ENCODE measurements around the gene SH3GL1. TPM values are rescaled to one million over a fixed set of nuclear protein-coding genes. Genes with fewer than 3 reads are reported as not detected.

SH3GL1 gene
- total and polyA plus RNA-seq, 10 of the 15 experiments (the other 5 are each of a cell fraction or from before 2014, with no cell fraction given) = 0.93 to 47.4 (median 28.4) TPM

- intact Hi-C loops (cut with micrococcal nuclease; ENCODE audit: unreplicated experiment) = no loop called here
- Histone ChIP-seq H3K79me2 (ENCODE audit: control insufficient read depth, insufficient read depth, low read length) (no peaks in the 10 kb centered on the region), H4K20me1 (ENCODE audit: control insufficient read depth, insufficient read depth) (no peaks in the 10 kb centered on the region), H3K4me1 (ENCODE audit: control insufficient read depth, insufficient read depth, low read length) (no peaks in the 10 kb centered on the region), H3K27ac (ENCODE audit: control insufficient read depth, insufficient read depth) (no peak overlapping the region), H3K4me3 (no peak overlapping the region), H3K9me3 (replicated peaks; ENCODE audit: control insufficient read depth, insufficient read depth, low read length) (no peaks in the 10 kb centered on the region), H3K9ac (ENCODE audit: control insufficient read depth, insufficient read depth, low read length) (no peak overlapping the region), H3K4me2 (ENCODE audit: control insufficient read depth, insufficient read depth) (no peak overlapping the region), H3K36me3 (ENCODE audit: control insufficient read depth in 2 of 2, insufficient read depth in 2 of 2, low read length in 1 of 2) (peaks cover 20 to 44% of the 10 kb centered on the region in 2 experiments; a peak in 3 of 4 replicates), H3K27me3 (replicated peaks in 1 of 2; ENCODE audit: control insufficient read depth in 2 of 2, insufficient read depth in 2 of 2, low read length in 1 of 2) (no peaks in the 10 kb centered on the region), H2AFZ (ENCODE audit: control insufficient read depth, low read depth, low read length) (no peak overlapping the region)
- no peak for TF ChIP-seq PBX3 (IDR thresholded peaks at IDR 0.05; ENCODE audit: insufficient replicate concordance, low read depth, low read length)
- TF ChIP-seq POLR2AphosphoS5 (IDR thresholded peaks at IDR 0.05; ENCODE audit: low read length) = peak; percentile 37; the same call in 1 of the 2 replicates
- ChIA-PET SMC1A (ENCODE audit: uncharacterized antibody, unreplicated experiment) (no interaction called here), RAD21 (ENCODE audit: unreplicated experiment) (no interaction called here), CTCF (no interaction called here), POLR2A (no interaction called here)
- DNase-seq (ENCODE audit: low read depth, low spot score) (no peak), ATAC-seq (no peak; the same call in 2 of the 3 replicates), FAIRE-seq (no peak)
- BruUV-seq (replicated peaks) = TSS peak; percentile 47
- in situ Hi-C loops (cut with MboI) = no loop called here
- WGBS (ENCODE audit: insufficient coverage, insufficient replicate concordance, low lambda C conversion rate, missing lambda C conversion rate) = 87% methylated on average over 12 of the region's 12 CpGs
Measured at GRCh38 chr19:4360641-4361151, 39.7 kb downstream of the SH3GL1 start.

GRCh38 chr19:4360081-4360569 lies 40.2 kb downstream of the SH3GL1 start:
- POLR2A ChIA-PET = no interaction called here
- Histone ChIP-seq H3K4me1 (ENCODE audit: control insufficient read depth, insufficient read depth, low read length) (no peaks in the 10 kb centered on the region), H3K9me3 (replicated peaks; ENCODE audit: control insufficient read depth, insufficient read depth, low read length) (no peaks in the 10 kb centered on the region), H3K4me3 (no peak overlapping the region), H3K4me2 (ENCODE audit: control insufficient read depth, insufficient read depth) (no peak overlapping the region), H3K27ac (ENCODE audit: control insufficient read depth, insufficient read depth) (no peak overlapping the region), H3K36me3 (ENCODE audit: control insufficient read depth in 2 of 2, insufficient read depth in 2 of 2, low read length in 1 of 2) (peaks cover 19 to 40% of the 10 kb centered on the region in 2 experiments; a peak in 3 of 4 replicates), H3K9ac (ENCODE audit: control insufficient read depth, insufficient read depth, low read length) (no peak overlapping the region), H4K20me1 (ENCODE audit: control insufficient read depth, insufficient read depth) (no peaks in the 10 kb centered on the region), H3K27me3 (replicated peaks in 1 of 2; ENCODE audit: control insufficient read depth in 2 of 2, insufficient read depth in 2 of 2, low read length in 1 of 2) (no peaks in the 10 kb centered on the region), H3K79me2 (ENCODE audit: control insufficient read depth, insufficient read depth, low read length) (no peaks in the 10 kb centered on the region), H2AFZ (ENCODE audit: control insufficient read depth, low read depth, low read length) (no peak overlapping the region)
- SMC1A ChIA-PET (ENCODE audit: uncharacterized antibody, unreplicated experiment) = no interaction called here
- WGBS (ENCODE audit: insufficient coverage, insufficient replicate concordance, low lambda C conversion rate, missing lambda C conversion rate) = 86% methylated on average over 9 of the region's 9 CpGs
- ATAC-seq (no peak), DNase-seq (ENCODE audit: low read depth, low spot score) (no peak), FAIRE-seq (no peak)
- RAD21 ChIA-PET (ENCODE audit: unreplicated experiment) = no interaction called here
- intact Hi-C loops (cut with micrococcal nuclease; ENCODE audit: unreplicated experiment) (no loop called here), in situ Hi-C loops (cut with MboI) (no loop called here)
- no peak for TF ChIP-seq FOS (IDR thresholded peaks at IDR 0.05; ENCODE audit: borderline replicate concordance, extremely low read depth, insufficient read length)
- TF ChIP-seq IKZF1 (conservative IDR thresholded peaks at IDR 0.05) = no peak
- TF ChIP-seq CHD2 (IDR thresholded peaks at IDR 0.05; ENCODE audit: borderline replicate concordance, low read depth, low read length) = no peak
- no peak for TF ChIP-seq KAT2A (conservative IDR thresholded peaks at IDR 0.05; ENCODE audit: control insufficient read depth, low read depth, low read length)
- TF ChIP-seq NFYB (IDR thresholded peaks at IDR 0.05; ENCODE audit: insufficient read depth, low read depth, low read length) = no peak
- 0 out of 2 replicates have a peak, but pooled peaks have one; percentile 36 for TF ChIP-seq POLR2AphosphoS2 (IDR thresholded peaks at IDR 0.05; ENCODE audit: low read depth, low read length)
- CTCF ChIA-PET = no interaction called here
- no TSS peak for BruUV-seq (replicated peaks)
